ENCODE data around the gene APBA3.
"Not testable (repeated sequence)": the region's sequence is repeated elsewhere in the genome, so short reads cannot be mapped to it uniquely, and the experiment has no call there.

APBA3 gene

DNA sequence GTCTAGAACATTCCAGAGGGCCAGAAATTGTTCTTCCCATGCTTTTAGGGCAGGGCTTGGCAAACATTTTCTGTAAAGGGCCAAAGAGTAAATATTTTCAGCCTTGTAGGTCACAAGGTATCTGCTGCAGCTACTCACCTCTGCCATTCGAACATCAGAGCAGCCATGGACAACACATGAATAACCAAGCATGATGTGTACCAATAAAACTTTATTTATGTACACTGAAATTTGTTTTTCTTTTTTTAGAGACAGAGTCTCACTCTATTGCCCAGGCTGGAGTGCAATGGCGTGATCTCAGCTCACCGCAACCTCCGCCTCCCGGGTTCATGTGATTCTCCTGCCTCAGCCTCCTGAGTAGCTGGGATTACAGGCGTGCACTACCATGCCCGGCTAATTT, 3.8 kb downstream of the APBA3 start:
- not testable (repeated sequence) for H3K27ac Mint-ChIP-seq
- CTCF ChIA-PET: interaction anchor here (0.6 kb wide), 1 partner anchor 423 kb away, joined by 3 read pairs; no protein-coding TSS in a partner anchor
- peaks cover 43% of the 10 kb centered on the region for H3K4me1 Mint-ChIP-seq

DNA sequence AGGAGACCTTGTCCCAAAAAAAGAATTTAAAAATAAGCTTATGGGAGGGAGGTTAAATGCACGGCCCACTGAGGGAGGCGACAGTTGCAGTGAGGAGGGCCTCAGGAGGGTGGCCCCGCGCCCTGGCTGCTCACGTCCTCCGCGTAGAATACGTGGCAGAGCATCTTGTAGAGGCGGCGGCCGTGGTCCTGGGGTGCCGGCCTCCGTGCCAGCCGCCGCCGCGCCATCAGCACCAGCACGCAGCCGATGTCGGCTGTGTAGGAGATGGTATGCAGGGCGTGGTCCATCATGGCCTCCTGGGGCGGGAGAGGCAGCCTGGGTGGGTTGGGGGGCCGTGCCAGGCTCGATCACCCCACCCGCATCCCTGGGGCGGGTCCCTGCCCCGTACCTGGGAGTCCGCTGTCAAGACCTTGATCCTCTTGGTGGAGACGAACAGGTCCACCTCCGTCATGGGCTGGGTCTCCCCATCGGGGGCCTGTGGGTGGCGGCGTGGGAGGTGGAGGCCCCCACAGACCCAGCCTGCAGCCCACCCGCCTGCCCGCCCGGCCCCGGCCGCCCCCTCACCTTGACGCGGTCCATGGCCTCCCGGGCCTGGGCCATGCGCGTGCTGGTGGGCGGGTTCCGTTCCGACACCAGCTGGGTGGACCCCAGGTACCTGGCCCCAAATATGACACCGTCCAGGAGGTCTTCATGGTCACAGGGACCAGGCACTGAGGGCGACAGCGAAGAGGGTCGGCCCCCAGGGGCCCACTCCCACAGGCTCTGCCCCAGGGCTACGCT, 7.7 kb downstream of the APBA3 start:
- Mint-ChIP-seq H3K36me3 (peaks cover 43% of the 10 kb centered on the region), H3K4me1 (peaks cover 14% of the 10 kb centered on the region), H3K4me3 (no peak overlapping the region), H3K27ac (no peak overlapping the region), H3K9me3 (no peaks in the 10 kb centered on the region), H3K27me3 (no peaks in the 10 kb centered on the region)
- no peak for DNase-seq
- CTCF ChIA-PET: no interaction called here

More for the DNA sequence above, 3.8 kb downstream of the APBA3 start:
- not testable (repeated sequence) for H3K9me3 Mint-ChIP-seq, H3K27me3 Mint-ChIP-seq, DNase-seq, H3K4me3 Mint-ChIP-seq
- peaks cover 35% of the 10 kb centered on the region for H3K36me3 Mint-ChIP-seq

DNA sequence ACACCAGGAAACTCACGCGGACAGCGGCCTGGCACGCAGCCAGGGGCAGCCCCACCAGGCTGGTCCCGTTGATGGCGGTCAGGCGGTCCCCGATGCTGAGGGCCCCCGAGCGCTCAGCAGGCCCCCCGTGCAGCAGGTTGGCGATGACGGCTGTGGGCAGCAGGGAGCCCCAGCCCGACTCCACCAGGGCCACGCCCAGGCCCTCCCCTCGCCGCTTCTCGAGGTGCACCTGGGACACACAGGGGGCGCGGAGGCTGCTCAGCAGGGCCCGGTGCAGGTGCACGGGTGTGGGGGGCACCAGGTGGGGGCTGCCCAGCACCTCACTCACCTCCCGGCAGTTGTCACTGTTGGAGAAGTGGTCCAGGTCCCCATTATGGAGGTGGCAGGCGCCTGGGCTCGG, 9.0 kb downstream of the APBA3 start:
- CTCF ChIA-PET: no interaction called here
- Mint-ChIP-seq H3K27me3 (no peaks in the 10 kb centered on the region), H3K27ac (no peak overlapping the region), H3K4me1 (peaks cover 13% of the 10 kb centered on the region), H3K36me3 (peaks cover 42% of the 10 kb centered on the region), H3K4me3 (no peak overlapping the region), H3K9me3 (no peaks in the 10 kb centered on the region)
- DNase-seq: no peak

DNA sequence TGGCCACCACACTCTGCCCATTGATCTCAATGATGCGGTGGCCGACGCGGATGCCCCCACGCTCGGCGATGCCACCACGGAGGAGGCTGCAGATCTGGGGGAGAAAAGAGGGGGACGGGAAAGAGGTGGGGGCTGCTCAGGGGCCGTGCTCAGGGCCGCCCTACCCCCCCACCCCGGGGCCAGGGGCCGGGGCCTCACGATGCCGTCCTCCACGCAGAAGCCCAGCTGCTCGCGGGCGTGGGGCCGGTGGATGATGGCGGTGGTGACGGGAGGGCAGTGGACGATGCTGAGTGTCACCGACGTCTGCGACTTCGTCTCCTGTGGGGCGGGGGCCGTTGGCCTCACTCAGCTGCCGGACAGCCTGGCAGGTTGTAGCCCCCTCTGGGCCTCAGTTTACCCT, 10.3 kb downstream of the APBA3 start:
- peaks cover 39% of the 10 kb centered on the region for H3K36me3 Mint-ChIP-seq
- H3K27me3 Mint-ChIP-seq: no peaks in the 10 kb centered on the region
- no peak overlapping the region for H3K4me3 Mint-ChIP-seq
- CTCF ChIA-PET: no interaction called here
- no peak overlapping the region for H3K27ac Mint-ChIP-seq
- H3K4me1 Mint-ChIP-seq: peaks cover 10% of the 10 kb centered on the region
- DNase-seq: no peak
- no peaks in the 10 kb centered on the region for H3K9me3 Mint-ChIP-seq

DNA sequence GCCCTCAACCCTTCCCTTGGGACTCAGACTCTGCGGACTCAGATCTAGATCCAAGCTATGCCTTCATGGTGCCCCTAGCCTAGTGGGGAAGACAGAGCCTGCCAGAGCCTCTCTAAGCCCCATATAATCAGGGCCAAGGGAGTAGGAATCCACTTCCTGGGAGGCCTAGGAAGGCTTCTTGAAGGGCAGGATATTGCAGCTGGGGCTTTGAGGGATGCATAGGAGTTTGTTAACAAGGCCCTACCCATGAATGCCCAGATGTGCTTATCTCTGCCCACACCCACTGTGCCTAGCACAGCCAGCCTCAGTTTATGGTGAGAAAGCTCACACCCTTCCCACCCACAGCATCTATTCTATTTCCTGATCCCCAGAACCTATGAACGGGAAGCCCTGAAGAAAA, 11.3 kb downstream of the APBA3 start:
- Mint-ChIP-seq H3K4me1 (peaks cover 5% of the 10 kb centered on the region), H3K27me3 (no peaks in the 10 kb centered on the region), H3K27ac (no peak overlapping the region), H3K36me3 (peaks cover 32% of the 10 kb centered on the region), H3K4me3 (no peak overlapping the region), H3K9me3 (no peaks in the 10 kb centered on the region)
- DNase-seq: no peak
- CTCF ChIA-PET: no interaction called here

DNA sequence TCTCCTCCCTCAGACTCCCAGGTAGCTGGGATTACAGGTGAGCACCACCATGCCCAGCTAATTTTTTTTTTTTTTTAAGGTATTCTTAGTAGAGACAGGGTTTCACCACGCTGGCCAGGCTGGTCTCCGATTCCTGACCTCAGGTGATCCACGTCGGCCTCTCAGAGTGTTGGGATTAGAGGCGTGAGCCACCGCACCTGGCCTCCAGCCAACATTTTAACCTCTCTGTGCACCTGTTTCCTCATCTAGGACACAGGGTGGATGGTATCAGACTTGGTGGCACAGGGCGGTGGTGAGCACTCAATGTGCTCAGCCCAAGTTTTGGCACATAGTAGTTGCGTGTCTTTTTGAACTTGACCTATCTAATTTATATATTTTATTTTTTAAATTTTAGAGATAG, 12.5 kb downstream of the APBA3 start:
- H3K36me3 Mint-ChIP-seq: peaks cover 22% of the 10 kb centered on the region
- CTCF ChIA-PET: no interaction called here
- DNase-seq: no peak
- H3K4me1 Mint-ChIP-seq: no peaks in the 10 kb centered on the region
- no peaks in the 10 kb centered on the region for H3K9me3 Mint-ChIP-seq
- H3K4me3 Mint-ChIP-seq: no peak overlapping the region
- no peak overlapping the region for H3K27ac Mint-ChIP-seq
- no peaks in the 10 kb centered on the region for H3K27me3 Mint-ChIP-seq

DNA sequence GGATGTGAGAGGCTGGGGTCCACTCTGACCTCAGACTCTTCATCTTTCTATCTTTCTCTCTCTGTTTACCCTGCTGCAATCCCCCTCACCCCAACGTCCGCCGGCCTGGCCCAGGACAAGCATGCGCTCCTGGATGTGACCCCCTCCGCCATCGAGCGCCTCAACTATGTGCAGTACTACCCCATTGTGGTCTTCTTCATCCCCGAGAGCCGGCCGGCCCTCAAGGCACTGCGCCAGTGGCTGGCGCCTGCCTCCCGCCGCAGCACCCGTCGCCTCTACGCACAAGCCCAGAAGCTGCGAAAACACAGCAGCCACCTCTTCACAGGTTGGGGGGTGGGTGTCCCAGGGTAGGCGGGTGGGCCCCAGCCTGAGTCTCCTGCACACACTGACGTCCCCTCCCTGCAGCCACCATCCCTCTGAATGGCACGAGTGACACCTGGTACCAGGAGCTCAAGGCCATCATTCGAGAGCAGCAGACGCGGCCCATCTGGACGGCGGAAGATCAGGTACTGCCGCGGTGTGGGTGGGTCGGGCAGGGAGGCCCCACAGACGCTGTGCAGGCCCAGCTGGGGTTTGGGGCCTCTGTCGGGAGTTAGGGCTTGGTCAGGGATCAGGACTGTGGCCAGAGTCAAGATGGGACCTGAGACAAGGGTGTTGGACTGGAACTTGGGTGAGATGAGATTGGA, 15.0 kb downstream of the APBA3 start:
- H3K27me3 Mint-ChIP-seq: no peaks in the 10 kb centered on the region
- H3K36me3 Mint-ChIP-seq: peaks cover 17% of the 10 kb centered on the region
- H3K27ac Mint-ChIP-seq: peak overlapping the region; percentile 60
- H3K4me1 Mint-ChIP-seq: no peaks in the 10 kb centered on the region
- no peak overlapping the region for H3K4me3 Mint-ChIP-seq
- H3K9me3 Mint-ChIP-seq: no peaks in the 10 kb centered on the region
- no peak for DNase-seq
- CTCF ChIA-PET: no interaction called here

DNA sequence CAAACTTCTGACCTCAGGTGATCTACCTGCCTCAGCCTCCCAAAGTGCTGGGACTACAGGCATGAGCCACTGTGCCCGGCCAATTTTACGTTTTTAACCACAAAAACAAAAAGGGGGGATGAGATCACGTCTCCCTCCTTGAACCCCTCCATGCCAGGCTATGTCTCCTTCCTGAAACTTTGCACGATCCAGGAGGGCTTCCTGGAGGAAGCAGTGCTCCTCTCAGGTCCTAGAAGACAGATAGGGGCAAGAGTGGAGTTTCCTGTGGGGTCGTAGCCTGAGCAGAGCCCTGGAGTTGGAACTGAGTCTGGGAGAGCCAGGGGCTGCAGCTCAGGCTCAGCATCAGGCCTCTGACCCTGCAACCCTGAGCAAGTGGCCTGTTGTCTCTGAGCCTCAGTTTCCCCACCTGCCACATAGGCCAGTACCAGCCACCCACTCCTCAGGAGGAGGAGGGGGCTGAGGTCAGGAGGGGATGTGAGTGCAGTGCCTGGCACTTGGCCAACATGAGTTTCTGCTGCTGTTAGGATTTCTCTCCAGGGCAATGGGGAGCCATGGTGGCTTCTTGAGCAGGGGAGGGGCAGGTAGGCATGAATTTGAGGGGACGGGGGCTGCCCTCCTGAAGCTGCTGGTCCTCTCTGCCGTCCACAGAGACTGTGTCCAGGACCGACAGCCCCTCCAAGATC, 16.0 kb downstream of the APBA3 start:
- DNase-seq: no peak
- Mint-ChIP-seq H3K27ac (no peak overlapping the region), H3K36me3 (peaks cover 11% of the 10 kb centered on the region), H3K27me3 (no peaks in the 10 kb centered on the region), H3K4me3 (no peak overlapping the region), H3K4me1 (no peaks in the 10 kb centered on the region), H3K9me3 (no peaks in the 10 kb centered on the region)
- CTCF ChIA-PET: no interaction called here

DNA sequence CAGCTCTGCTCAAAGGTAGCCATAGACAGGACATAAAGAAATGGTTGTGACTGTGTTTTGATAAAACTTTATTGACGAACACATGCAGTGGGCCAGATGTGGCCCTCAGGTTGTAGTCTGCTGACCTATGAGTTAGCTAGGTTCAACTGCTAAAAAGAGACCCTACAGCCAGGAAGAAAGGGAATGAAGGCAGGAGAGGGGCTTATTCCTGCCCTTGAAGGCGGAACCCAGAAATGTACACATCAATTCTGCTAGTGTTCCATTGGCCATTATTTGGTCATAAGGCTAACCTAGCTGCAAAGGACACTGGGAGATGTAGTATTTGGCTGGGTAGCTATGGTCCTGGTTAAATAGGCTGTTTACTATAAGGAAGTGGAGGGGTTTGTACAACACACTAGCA, 18.0 kb downstream of the APBA3 start:
- H3K27ac Mint-ChIP-seq: no peak overlapping the region
- no peaks in the 10 kb centered on the region for H3K9me3 Mint-ChIP-seq
- H3K36me3 Mint-ChIP-seq: no peaks in the 10 kb centered on the region
- H3K4me3 Mint-ChIP-seq: no peak overlapping the region
- H3K27me3 Mint-ChIP-seq: no peaks in the 10 kb centered on the region
- CTCF ChIA-PET: interaction anchor here (0.5 kb wide), 1 partner anchor 641 kb away, joined by 3 read pairs; no protein-coding TSS in a partner anchor
- DNase-seq: no peak
- peaks cover 14% of the 10 kb centered on the region for H3K4me1 Mint-ChIP-seq

DNA sequence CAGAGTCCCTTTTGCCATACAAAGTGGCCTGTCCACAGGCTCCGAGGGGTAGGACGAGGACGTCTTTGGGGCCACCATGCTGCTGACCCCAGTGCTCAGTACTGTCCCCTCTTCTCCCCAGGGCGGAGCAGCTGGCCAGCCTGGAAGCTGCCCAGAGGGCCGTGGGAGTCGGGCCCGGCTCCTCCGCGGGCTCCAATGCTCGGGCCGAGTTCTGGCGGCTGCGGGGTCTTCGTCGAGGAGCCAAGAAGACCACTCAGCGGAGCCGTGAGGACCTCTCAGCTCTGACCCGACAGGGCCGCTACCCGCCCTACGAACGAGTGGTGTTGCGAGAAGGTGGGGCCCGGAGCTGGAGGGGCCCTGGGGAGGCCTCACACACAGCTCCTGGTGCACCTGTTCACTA, 21.1 kb downstream of the APBA3 start:
- CTCF ChIA-PET: no interaction called here
- H3K27ac Mint-ChIP-seq: no peak overlapping the region

DNA sequence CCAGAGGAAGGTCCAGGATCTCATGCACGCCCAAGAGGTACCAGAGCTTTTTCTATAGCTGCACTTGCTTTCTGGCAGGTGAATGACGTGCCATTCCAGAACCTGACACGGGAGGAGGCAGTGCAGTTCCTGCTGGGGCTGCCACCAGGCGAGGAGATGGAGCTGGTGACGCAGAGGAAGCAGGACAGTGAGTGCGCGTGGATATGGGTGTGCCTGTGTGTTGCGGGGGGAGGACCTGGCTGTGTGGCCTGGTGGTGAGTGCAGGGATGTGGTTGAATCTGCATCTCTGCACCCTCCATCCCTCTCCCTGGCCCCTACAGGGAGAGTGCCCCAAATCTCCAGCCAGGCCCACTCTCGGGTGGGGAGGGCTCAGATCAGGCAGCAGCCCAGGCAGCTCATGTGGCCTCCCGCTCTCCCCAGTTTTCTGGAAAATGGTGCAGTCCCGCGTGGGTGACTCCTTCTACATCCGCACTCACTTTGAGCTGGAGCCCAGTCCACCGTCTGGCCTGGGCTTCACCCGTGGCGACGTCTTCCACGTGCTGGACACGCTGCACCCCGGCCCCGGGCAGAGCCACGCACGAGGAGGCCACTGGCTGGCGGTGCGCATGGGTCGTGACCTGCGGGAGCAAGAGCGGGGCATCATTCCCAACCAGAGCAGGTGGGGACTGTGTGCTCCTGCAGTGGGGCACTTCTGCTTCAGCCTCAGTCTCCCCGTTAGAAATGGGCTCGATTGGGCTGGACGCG, 22.8 kb downstream of the APBA3 start:
- Mint-ChIP-seq H3K27ac (peak overlapping the region; percentile 95), H3K36me3 (peaks cover 2% of the 10 kb centered on the region), H3K4me1 (peaks cover 24% of the 10 kb centered on the region), H3K27me3 (peaks cover 8% of the 10 kb centered on the region), H3K4me3 (no peak overlapping the region), H3K9me3 (no peaks in the 10 kb centered on the region)
- CTCF ChIA-PET: interaction anchor here (1.3 kb wide), 1 partner anchor 110 kb away, joined by 4 read pairs; no protein-coding TSS in a partner anchor
- DNase-seq: no peak

More for the DNA sequence above, 21.1 kb downstream of the APBA3 start:
- Mint-ChIP-seq H3K27me3 (no peaks in the 10 kb centered on the region), H3K9me3 (no peaks in the 10 kb centered on the region), H3K4me3 (no peak overlapping the region), H3K4me1 (peaks cover 24% of the 10 kb centered on the region), H3K36me3 (peaks cover 2% of the 10 kb centered on the region)
- DNase-seq: no peak

DNA sequence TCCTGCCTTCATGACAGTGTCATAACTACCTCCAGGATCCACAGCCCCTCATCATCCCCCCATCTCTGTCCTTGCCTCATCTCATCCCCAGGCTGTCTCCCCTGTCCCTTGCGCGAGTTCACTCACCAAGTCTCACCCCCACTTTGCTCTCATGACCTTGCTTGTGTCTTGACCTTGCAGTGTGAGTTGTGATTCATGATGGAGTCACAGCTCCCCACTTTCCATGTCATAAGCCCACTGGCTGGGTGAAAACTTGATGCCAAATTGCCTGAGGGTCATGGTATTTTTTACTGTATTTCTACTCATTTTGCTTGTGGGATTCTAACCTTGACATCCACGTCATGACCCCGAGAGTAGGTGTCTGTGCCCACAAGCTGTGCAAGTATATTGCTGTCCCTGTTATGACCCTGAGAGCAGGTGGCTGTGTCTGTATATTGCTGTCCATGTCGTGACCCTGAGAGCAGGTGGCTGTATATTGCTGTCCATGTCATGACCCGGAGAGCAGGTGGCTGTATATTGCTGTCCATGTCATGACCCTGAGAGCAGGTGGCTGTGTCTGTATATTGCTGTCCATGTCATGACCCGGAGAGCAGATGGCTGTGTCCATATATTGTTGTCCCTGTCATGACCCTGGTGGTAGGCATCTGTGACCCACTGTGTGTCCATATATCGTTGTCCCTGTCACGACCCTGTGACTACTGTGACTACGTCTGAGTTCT, 23.8 kb downstream of the APBA3 start:
- CTCF ChIA-PET: interaction anchor here (0.8 to 1.3 kb wide), 2 partner anchors 112 to 193 kb away, joined by 3 to 4 read pairs; no protein-coding TSS in a partner anchor
- H3K9me3 Mint-ChIP-seq: no peaks in the 10 kb centered on the region
- H3K4me3 Mint-ChIP-seq: no peak overlapping the region
- H3K36me3 Mint-ChIP-seq: peaks cover 2% of the 10 kb centered on the region
- DNase-seq: no peak
- H3K4me1 Mint-ChIP-seq: peaks cover 24% of the 10 kb centered on the region
- peaks cover 11% of the 10 kb centered on the region for H3K27me3 Mint-ChIP-seq
- H3K27ac Mint-ChIP-seq: peak overlapping the region; percentile 95

DNA sequence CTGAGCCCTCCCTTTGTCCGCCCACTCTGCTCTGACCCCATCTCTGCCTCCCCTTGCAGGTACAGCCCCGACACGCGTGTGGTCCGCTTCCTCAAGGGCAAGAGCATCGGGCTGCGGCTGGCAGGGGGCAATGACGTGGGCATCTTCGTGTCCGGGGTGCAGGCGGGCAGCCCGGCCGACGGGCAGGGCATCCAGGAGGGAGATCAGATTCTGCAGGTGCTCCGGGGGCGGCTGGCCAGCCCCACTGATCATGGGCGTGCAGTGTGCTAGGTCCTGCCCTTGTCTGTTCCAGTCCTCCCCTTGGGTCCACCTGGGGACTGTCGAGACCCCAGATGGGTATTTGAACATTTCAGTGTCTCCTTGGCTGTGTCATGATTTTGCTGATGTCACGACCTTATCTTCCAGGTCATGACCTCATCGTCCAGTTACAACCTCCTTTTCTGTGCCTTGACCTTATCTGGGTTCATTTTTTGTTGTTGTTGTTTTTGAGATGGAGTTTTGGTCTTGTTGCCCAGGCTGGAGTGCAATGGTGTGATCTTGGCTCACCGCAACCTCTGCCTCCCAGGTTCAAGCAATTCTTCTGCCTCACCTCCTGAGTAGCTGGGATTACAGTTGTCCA, 25.3 kb downstream of the APBA3 start:
- H3K36me3 Mint-ChIP-seq: peaks cover 2% of the 10 kb centered on the region
- no peaks in the 10 kb centered on the region for H3K9me3 Mint-ChIP-seq
- no peak overlapping the region for H3K4me3 Mint-ChIP-seq
- DNase-seq: no peak
- peaks cover 11% of the 10 kb centered on the region for H3K27me3 Mint-ChIP-seq
- peaks cover 24% of the 10 kb centered on the region for H3K4me1 Mint-ChIP-seq
- no peak overlapping the region for H3K27ac Mint-ChIP-seq
- CTCF ChIA-PET: no interaction called here

All from activated naive CD4-positive, alpha-beta T cell treated with anti-CD3 and anti-CD28 coated beads, Interleukin-2, amount 10 ng/mL, durations not matched to agents 7 days and 5 days (primary cell).